HG03108 (cell line): ENCODE measurements around the gene IL36RN.
A peak's percentile ranks its signal among the peaks of the same experiment; 100 is the strongest.
"Not testable (repeated sequence)": the region's sequence is repeated elsewhere in the genome, so short reads cannot be mapped to it uniquely, and the experiment has no call there.

Experiments used
- ATAC-seq: cut with Tn5 transposase; IDR thresholded peaks from one replicate; pipeline ENCODE4 v1.9.1; 2021; ENCODE audit warnings: moderate library complexity; ENCODE audit not compliant: unreplicated experiment

The IL36RN gene

GRCh38 chr2:113096842-113097618 lies 38.0 kb downstream of the IL36RN start:
- ATAC-seq = not testable (repeated sequence)

DNA sequence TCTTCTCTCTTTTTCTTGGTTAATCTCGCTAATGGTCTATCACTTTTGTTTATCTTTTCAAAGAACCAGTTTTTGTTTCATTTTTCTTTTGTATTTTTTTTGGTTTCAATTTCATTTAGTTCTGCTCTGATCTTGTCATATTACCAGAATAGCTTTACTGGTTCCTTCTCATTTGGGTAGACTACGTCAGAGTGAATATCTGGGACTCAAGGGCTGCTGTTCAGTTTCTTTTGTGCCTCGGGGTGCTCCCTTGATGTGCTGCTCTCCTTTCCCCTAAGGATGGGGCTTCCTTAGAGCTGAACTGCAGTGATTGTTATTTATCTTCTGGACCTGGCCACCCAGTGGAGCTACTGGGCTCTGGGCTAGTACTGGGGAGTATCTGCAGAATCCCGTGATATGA lies 39.0 kb downstream of the IL36RN start:
- ATAC-seq = peak; percentile 54

GRCh38 chr2:113098532-113098931 lies 39.5 kb downstream of the IL36RN start:
- ATAC-seq = no peak

DNA sequence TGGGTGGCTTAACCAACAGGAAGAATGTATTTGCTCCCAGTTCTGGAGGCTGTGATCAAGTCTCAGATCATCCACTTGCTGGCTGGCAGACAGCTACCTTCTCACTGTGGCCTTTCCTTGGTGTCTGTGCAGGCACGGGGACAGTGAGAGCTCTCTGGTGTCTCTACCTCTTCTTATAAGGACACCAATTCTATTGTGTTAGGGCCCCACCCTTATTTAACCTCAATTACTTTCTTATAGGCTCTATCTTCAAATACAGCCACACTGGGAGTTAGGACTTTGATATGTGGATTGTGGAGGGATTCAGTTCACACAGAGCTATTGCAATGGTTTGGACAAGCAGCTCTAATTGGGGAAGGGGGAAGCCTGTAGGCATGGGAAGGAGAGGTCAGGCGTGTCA lies 43.1 kb downstream of the IL36RN start:
- no peak for ATAC-seq

DNA sequence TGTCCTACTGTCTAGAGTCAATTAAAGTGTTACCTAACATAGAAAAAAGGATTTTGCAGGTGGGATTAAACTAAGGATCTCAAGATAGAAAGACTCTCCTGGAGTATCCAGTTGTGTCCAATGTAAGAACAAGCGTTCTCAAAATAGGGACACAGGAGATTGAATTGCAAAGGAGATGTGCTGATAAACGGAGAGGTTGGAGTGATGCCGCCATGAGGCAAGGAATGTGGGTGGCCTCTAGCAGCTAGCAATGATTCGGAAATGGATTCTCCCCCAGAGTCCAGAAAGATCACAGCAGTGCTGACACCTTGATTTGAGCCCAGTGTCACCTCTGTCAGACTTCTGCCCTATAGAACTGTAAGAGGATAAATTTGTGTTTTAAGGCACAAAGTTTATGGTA lies 44.3 kb downstream of the IL36RN start:
- ATAC-seq = no peak

DNA sequence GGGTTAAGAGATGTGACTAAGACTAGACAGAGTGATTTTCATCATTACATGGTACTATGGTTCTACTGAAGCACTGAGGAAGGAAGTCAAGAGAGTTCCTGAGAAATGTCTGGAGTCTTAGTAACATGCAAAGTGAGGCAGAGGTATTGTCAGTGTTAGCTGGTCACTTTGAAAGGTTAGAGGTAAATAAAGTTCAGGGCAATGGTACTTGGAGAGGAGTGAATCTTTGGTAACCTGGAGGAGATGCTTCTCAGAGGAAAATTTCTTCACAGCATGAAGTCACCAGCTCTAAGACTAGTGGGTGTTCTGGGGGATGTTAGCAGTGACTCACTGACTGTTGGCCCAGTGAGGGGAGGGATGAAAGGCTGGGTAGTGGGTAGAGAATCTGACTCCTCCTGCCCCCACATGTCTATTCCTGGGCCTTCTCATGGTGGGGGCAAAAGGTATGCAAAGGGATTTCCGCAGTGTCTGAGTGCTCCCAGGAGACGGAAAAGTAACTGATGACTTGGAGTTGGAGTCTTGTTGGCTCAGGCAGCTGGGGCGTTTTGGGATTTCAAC lies 45.1 kb downstream of the IL36RN start:
- ATAC-seq = no peak

DNA sequence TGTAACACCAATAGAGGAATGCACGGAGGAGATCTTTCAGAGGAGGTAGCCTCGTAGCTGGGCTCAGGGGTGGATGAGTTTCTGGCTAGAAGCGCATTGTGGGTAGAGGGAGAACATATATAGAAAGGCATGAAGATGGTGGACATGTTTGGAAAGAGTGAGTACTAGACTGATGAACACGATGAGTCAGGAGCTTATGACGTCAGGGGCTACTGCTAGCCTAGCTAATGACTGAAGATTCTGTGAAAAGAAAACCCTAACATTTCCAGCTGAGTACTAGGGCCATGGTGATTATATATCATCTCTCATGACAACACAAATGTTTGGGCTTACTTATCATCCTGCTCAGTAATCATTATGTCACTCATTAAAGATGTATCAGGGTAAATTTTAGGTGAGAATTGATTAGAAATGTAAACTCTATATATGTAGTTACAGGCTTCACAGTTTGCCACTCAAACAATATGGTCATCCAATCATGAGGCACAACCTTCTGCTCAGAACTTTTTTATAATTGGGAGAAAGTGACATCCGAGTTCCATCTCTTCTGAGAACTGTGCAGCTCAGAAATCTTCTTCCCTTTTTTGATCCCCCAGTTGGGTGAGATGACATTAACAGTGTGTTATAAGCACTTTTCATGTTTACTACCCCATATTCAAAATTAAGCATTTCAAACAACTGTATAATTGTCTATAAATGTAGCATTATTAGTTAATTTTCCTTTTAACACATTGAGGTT lies 46.2 kb downstream of the IL36RN start:
- no peak for ATAC-seq

GRCh38 chr2:113111121-113111520 lies 52.1 kb downstream of the IL36RN start:
- ATAC-seq = no peak

GRCh38 chr2:113111823-113112287 lies 52.9 kb downstream of the IL36RN start:
- ATAC-seq = no peak

- ATAC-seq = no peak
Measured at GRCh38 chr2:113112441-113112840, 53.4 kb downstream of the IL36RN start.

DNA sequence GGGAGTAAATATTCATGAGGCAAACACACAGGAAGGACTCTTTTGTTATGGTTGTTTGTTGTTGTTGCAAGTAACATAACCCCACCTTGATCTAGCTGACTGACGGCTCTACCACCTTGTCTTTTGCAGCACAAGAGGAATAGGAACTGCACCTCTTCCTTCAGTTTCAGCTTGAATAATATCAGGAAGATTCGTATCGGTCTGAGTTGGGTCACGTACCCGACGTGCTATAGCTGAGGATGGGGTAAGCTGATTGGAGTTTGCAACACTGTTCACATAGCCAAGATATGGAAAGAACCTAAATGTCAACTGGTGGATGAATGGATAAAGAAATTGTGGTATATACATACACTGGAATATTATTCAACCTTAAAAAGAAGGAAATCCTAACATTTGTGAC lies 53.9 kb downstream of the IL36RN start:
- no peak for ATAC-seq

DNA sequence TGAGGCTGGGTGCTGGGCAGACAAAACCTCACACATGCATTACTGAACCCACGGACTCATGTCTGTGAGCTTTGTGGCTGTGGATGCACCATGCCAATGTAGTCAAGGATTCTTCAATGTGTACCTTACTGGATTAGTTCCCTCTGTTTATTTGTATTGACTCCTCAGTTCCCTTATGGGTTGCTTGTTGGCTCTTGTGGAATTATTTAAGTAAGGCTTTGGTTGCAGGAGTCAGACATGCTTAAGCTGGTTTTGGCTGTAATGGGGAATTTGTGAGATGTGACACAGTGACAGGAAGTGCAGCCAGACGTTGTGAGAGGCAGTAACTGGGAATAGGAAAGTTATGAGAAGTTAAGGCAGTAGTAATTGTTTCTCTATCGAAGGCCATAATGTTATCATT lies 54.8 kb downstream of the IL36RN start:
- no peak for ATAC-seq
